COLO668 (cell line): Measurements from ENCODE around the gene PRSS56.
"Not testable (repeated sequence)": the region's sequence is repeated elsewhere in the genome, so short reads cannot be mapped to it uniquely, and the experiment has no call there.

Experiments
- DNase-seq: peaks from one replicate; lab custom pipeline; 2025; ENCODE audit not compliant: unreplicated experiment; lab: John Stamatoyannopoulos, UW

Gene PRSS56

GRCh38 chr2:232569541-232569940 lies 49.4 kb downstream of the PRSS56 start:
- DNase-seq, result no peak

DNA sequence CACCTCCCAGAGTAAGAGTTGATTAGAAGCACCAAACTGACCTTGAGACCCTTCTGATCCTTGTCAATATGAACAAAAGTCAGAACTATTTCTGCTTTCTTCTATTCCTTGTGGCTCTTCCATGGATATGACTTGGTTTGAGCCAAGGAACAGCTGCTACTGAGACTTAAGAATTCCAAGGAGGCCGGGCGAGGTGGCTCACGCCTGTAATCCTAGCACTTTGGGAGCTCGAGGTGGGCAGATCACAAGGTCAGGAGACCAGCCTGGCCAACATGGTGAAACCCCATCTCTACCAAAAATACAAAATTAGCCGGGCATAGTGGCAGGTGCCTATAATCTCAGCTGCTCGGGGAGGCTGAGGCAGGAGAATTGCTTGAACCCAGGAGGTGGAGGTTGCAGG lies 50.3 kb downstream of the PRSS56 start:
- DNase-seq, result not testable (repeated sequence)

- no peak for DNase-seq
Observed at GRCh38 chr2:232571026-232571474, 50.9 kb downstream of the PRSS56 start.

- DNase-seq, result no peak
Observed at GRCh38 chr2:232573042-232573441, 52.9 kb downstream of the PRSS56 start.

GRCh38 chr2:232573771-232574435 lies 53.7 kb downstream of the PRSS56 start:
- DNase-seq, result no peak

DNA sequence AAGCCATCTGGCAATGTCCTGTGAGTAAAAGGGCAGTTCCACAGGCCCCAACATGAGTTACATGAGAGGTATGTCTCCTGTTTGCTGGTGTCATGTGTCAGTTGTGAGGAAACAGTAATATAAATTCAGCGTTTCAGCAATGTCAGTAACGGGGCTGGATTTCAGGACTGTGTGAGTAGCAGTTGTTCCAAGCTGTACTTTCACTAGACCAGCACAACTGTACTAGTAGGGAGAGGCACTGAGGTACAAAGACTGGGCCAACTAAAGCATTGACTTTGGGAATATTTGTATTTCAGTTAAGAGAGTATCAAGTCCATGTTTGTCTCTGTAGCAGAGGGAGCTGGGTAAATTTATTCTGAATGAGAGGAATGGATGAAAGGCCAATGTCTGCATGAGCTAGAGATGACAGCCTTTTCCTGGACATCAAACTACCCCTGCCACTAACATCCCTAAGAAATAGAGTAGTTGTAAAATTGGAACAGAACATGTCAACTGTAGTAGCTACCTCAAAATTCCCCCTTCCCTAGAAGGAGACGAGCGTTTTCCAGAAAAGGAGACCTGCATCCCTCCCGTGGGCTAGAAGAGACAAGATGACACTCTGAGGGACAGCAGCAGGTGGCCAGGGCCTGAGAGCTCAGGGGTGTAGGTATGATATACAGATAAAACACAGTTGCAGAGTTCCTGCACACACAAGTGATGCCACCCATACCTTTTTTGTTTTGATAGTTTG lies 54.7 kb downstream of the PRSS56 start:
- no peak for DNase-seq
